Caki2 (cell line): Measurements from ENCODE around the gene ZNF148. TPM values are rescaled to one million over a fixed set of nuclear protein-coding genes. Genes with fewer than 3 reads are reported as not detected.
A peak's percentile ranks its signal among the peaks of the same experiment; 100 is the strongest.
"Not testable (repeated sequence)": the region's sequence is repeated elsewhere in the genome, so short reads cannot be mapped to it uniquely, and the experiment has no call there.

Source experiments
- DNase-seq: peaks from one replicate; pipeline ENCODE4 v3.0.0-alpha.2; 2015; ENCODE audit warnings: low read depth
- in situ Hi-C: cut with HindIII; loops from 2 replicates; pipeline ENCODE4 v1.10.0; 2016; ENCODE audit warnings: low sequenced_read_pairs, low pct_unique_long_range_greater_than_20kb, mixed read lengths
- total RNA-seq: library from RNA; depleted of rRNA; stranded (reverse); fragments of >200 nt; shearing (Covaris generic); gene quantifications from 2 replicates; pipeline ENCODE4 v1.2.3, GENCODE V29; 2014; ENCODE audit warnings: low replicate concordance

ZNF148 gene
- total RNA-seq, 1 experiment from 2014 or later = 15.2 TPM

DNA sequence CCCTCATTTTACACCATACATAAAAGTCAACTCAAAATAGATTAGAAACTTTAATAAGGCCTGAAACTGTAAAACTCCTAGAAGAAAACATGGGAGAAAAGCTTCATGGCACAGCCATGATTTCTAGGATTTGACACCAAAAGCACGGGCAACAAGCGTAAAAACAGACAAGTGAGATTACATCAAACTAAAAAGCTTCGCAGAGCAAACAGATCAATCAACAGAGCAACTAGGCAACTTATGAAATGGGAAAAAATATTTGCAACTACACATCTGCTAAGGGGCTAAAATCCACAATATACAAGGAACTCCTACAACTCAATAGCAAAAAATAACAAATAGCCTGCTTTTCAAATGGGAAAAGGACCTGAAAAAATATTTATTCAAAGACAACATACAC, 26.1 kb downstream of the ZNF148 start:
- DNase-seq = no peak
- in situ Hi-C loops = no loop called here

DNA sequence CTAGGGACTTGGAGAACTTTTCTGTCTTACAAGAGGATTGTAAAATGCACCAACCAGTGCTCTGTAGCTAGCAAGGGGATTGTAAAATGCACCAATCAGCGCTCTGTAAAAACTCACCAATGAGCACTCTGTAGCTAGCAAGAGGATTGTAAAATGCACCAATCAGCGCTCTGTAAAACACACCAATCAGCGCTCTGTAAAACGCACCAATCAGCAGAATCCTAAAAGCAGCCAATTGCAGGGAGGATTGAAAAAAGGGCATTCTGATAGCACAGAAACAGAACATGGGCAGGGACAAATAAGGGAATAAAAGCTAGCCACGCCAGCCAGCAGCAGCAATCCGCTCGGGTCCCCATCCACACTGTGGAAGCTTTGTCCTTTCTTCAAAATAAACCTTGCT, 31.8 kb downstream of the ZNF148 start:
- DNase-seq, in situ Hi-C loops: not testable (repeated sequence)

DNA sequence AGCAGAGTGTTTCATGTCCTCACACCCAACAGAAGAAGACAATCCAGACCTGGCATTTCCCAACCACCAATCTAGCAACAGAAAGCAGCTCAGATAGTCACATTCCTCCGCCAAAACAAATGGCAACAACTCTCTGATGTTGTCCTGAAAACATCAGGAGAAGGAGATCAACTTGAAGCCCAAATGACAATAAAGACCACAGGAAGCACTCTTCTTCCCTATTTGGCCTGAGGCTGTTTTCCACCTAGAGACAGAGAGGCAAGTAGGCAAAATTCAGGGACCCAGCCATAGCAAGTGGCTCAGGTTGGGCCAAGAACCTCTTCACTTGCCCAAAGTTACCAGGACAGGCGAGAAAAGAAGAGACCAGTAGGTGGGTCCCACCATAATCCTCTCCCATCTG, 35.0 kb downstream of the ZNF148 start:
- DNase-seq = no peak
- in situ Hi-C loops = no loop called here

DNA sequence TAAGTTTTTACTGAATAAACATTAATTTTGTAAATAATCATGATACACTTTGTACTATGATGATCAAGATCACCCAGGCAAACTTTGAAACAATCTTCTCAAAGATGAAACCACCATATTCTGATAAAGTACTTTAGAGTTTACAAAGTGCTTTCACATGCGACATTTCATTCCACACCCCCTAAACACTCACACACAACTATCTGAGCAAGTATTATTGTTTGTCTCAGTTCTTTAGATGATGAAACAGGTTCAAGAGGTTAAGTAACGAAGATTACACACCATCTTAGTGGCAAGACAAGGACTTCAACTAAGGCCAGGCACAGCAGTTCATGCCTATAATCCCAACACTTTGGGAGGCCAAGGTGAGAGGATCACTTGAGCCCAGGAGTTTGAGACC, 37.6 kb downstream of the ZNF148 start:
- in situ Hi-C loops = no loop called here
- no peak for DNase-seq

DNA sequence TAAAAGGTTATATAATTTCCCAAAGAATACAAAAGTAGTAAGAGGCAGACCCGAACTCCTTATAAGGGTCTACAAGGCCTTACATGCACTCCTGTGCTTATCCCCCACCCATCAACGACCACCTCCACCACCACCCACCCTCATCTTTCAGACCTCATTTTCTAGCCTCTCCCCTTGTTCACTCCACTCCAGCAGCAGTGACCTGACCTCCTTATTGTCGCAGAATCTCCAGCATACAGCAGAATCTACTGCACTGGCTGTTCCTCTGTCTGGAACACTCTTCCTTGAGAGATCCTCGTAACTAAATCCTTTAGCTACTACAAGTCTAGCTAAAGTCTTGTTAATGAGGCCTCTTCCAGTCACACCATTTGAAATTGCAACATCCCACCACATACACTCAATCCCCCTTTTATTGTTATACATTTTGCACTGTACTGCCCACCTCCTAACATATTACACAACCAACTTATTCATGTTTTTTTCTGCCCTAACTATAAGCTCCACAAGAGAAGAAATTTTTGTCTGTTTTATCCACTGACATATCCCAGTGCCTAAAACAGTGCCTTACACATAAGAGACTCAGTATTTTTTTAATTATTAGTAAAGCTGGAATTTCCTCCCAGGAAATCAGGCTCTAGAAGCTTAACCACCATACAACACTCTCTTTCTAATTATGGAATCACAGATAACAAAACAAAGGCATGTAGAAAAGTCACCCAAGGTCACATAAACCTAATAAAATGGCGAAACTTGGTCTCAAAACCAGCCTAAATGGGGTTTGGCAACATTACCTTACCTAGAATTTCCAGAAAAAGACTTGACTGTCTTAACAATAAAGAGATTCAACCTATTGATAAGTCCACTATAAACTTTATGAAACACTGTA, 40.2 kb downstream of the ZNF148 start:
- in situ Hi-C loops = no loop called here
- DNase-seq = no peak

DNA sequence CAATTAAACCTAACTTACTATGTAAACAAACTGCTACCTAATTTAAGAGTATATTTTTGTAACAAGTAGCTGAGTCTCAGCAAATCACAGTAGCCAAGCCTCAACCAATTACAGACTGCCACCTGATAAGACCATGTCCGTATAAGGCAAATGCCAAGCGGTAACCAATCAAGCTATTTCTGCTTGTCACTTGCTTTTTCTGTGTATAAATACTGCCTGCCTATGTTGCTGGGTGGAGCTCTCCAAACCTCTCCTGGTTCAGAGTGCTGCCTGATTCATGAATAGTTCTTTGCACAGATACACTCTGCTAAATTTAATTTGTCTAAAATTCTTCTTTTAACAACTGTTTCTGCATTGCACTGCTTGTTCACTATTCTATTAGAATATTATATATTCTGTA, 42.6 kb downstream of the ZNF148 start:
- in situ Hi-C loops = no loop called here
- no peak for DNase-seq

DNA sequence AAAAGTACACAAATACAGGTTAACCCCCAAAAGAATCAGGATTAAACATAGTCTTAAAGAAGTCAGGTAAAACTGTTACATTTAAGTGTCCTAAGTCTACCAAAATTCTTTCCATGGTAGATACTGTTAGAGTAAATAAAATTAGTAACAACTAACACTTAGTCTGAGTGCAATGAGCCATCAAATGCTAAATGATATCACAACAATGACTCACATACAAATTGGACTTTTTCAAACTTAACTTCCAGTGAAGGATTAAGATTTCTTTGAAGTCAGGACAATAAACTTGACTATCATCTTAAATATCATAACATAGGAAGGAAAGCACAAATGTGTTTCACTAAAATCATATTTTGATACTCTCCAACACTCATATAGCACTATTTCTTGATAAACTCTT, 43.9 kb downstream of the ZNF148 start:
- DNase-seq = peak; percentile 49
- in situ Hi-C loops = no loop called here

DNA sequence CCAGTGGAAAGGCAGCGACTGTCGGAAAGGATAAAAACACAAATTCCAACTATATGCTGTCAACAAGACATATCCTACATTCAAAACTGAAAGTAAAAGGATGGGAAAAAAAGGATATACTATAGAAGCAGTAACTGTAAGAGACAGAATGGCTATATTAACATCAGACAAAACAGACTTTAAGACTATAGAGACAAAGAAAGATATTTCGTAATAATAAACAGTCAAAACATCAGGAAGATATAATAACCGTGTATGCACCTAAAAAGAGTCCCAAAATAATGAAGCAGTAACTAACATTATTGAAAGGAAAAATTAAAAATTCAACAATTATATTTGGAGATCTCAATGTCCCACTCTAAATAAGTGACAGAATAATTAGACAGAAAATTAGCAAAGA, 48.2 kb downstream of the ZNF148 start:
- DNase-seq = no peak
- in situ Hi-C loops = no loop called here

DNA sequence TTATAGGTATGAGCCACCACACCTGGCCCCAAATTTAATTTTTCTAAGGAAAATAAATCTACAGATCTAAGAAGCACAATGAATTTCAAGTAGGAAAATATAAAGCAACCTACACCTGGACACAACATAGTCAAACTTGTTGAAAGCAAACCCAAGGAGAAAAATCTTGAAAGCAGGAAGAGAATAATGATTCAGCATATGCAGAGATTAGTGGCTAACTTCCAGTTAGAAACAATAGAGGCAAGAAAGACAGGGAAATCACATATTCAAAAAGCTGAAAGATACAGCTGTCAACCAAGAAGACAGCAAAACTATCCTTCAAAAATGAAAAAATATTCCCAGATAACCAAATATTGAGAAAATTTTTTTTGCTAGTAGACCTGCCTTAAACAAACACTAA, 49.4 kb downstream of the ZNF148 start:
- in situ Hi-C loops = no loop called here
- no peak for DNase-seq

DNA sequence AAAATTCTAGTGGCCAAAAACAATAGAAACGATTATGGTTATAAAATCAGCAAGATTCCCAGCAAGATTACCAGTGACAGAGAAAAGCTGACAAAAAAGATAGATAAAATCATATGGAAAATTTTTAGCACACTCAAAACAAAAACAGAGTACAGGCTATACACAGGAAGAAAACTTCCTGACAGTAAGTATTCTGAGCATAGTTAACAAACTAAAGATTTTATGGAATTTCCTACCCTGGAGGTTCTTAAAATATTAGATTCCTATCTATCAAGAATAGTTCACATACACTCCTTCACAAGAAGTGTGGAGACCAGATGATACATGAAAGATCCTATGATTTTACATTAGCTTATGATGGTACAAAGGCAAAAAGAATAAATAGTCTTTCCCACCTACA, 50.8 kb downstream of the ZNF148 start:
- DNase-seq = no peak
- in situ Hi-C loops = no loop called here

DNA sequence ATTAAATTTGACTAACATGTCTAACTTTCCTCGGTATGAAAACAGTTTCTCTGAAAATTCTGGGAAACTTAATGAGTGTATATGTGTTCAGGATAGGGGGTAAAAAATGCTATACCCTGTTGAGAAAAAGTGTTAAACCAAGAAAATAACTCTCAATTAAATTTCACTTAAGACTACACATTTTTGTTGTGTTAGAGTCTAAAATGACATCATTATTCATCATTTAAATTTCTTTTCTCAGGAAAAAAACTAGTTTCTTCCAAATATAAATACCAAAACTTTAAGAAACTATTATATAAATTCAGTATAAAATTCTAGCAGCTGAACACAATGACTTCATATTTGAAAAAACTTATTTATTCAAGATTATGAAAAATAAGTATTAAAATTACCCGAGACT, 52.2 kb downstream of the ZNF148 start:
- in situ Hi-C loops = no loop called here
- no peak for DNase-seq

DNA sequence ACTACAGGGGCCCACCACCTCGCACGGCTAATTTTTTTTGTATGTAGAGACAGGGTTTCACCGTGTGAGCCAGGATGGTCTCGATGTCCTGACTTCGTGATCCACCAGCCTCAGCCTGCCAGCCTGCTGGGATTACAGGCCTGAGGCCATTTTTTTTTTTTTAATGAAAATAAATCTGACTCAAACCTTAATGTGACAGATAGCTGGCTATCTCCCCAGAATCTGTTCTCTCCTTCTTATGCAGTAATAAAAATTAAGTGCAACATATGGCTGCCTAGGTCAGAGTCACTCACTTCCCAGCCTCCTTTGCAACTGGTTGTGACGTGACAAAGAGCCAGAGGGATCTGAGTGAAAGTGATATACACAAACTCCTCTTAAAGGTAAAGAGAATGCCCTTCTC, 53.0 kb downstream of the ZNF148 start:
- in situ Hi-C loops = no loop called here
- DNase-seq = peak; percentile 35

DNA sequence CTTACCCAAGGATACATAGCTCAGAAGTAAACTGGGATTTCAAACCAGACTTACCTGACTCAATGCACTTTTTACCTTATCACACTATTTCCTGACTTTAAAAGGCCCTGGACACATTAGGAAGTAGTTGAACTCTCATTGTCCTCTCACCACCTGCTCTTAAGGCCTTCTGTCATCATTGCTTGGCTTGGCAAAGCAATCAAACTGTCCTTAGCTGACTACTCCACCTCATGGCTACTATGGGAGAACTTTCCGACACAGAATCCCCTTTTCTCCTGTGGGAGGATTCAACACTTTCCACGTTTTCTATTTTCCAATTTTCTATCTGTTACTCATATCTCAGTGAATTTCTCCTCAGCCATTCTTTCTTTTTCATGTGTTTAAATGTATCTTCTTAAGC, 55.4 kb downstream of the ZNF148 start:
- no peak for DNase-seq

DNA sequence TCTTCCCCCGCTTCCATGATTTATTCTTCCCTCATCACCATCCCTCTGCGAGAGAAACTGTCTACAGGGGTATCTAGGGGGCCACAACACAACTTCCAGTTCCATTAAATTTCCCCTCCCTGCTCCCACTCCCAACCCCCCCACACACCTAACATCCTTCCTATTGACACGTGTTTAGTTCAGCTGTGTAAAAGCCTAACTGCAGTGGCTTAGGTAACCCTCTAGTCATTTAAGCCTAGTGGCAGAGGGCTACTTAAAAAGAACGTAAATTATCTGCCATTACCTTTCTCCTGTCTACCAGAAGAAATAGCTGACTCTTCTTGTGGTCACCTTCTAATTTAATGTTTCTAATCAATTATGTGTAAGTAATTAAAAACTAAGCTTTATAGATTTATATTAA, 56.3 kb downstream of the ZNF148 start:
- no peak for DNase-seq
- in situ Hi-C loops = no loop called here

More for the DNA sequence above, 55.4 kb downstream of the ZNF148 start:
- in situ Hi-C loops = no loop called here

DNA sequence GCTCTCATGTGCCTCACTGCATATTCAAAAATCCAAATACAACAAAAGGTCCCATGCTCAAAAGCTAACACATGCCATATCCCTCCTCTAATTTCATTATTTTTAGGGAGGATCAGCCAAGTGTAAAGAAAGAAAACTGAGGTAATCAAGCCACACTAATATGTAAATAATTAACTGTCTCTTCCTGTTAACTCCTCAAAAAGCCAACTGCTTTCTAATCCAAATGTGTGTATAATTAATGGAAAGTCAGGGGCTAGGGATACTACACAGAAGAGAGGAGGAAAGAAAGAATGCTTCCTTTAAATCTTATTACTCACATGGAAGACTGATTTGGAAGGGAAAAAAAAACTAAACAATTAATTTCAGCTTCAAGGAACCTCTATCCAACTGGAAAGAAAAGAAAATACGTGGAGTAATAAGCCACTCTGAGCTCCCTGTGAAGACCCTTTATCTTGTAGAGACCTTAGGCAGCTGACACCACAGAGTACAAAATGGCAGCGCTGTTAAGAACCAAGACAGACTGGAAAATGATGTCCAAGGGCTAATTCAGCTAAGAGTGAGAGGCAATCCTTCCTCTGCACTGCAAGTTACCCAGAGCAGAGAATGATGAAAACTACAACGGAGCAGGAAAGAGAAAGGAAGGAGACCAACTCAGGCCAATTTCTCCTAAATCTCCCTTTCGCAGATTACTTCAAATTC, 56.8 kb downstream of the ZNF148 start:
- in situ Hi-C loops = no loop called here
- DNase-seq = peak; percentile 75

DNA sequence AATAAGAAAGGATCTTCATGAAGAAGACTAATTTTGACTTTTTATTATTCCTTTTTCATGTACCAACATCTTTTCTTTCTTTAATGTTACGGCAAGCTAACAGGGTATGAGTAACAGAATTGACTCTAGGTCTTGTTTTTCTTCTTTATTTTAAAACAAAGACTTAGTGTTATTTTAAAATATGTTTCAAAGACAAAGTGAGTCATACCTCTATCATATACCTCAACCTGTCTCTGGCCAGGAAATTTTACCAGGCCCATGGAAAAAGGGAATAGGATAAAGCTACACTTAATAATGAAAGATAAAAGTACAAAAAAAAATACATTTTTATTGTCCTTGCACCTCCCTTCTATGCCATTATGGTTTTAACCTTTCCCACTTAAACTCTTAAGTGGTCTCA, 57.4 kb downstream of the ZNF148 start:
- in situ Hi-C loops = no loop called here

DNA sequence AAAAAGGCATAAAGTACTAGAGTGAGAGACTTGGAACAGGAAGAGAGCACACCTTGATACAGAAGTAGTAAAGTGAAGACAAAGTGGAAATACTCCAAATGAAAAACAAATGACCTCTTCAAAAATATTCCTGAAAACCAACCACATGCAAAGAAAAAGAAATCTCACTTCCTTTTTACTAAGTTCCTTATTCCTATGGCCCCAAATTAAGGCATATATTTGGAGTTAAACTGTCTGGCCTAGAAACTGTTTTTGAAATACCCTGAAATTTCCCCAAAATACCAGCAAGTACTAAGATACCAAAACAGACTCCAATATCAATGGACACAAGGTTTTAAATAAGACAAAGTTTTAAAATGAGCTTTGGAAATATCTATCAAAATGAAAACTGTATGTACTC, 58.2 kb downstream of the ZNF148 start:
- DNase-seq = no peak
- in situ Hi-C loops = no loop called here

More for the DNA sequence above, 57.4 kb downstream of the ZNF148 start:
- DNase-seq = no peak

DNA sequence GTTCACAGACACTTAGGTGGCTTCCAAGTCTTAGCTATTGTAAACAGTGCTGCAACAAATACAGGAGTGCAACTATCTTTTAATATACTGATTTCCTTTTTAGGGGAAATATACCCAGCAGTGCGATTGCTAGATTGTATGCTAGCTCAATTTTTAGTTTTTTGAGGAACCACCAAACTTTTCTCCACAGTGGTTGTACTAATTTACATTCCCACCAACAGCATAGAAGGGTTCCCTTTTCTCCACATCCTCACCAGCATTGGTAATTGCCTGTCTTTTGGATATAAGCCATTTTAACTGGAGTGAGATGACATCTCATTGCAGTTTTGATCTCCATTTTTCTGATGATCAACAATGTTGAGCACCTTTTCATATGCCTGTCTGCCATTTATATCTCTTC, 58.9 kb downstream of the ZNF148 start:
- DNase-seq = no peak
- in situ Hi-C loops = no loop called here

DNA sequence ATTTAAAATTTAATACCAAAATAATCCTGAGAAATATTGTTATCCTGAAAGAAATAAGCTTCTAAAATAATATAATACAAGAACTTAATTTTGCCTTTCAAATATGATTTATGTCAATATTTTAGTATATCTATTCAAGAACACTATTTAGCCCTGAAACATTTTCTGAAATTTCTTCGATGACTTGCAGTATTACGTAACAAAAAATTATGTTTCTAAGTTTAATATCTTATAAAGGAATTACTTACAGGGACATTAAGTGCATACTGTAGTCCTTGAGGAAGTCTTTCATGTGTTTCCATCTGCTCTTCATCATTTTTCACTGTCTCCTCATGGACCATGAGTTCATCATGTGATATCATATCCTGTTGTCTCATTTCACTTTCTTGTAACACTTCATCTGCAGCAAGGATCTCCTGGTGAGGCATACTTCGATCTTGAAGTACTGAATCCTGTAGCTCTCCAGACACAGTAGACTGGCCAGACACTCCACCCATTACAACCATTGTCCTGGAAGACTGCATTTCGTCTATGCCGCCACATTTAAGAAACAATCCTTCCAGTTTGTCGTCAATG, 62.0 kb downstream of the ZNF148 start:
- in situ Hi-C loops = no loop called here
- DNase-seq = no peak
